GM12891 (cell line): Measurements from ENCODE around the gene FAM118B.

ENCODE experiments used
- DNase-seq: peaks from one replicate; pipeline ENCODE4 v3.0.0; 2011; ENCODE audit warnings: low spot score; ENCODE audit not compliant: insufficient read length
- FAIRE-seq: peaks from 2 replicates; lab custom pipeline; 2011; peaks lifted over from hg19 to GRCh38; lab: Jason Lieb, UNC
- PAX5 ChIP-seq: IDR thresholded peaks from 2 replicates; pipeline ENCODE4 v1.6.1; 2011; ENCODE audit warnings: low read length, moderate library complexity, mild to moderate bottlenecking; ENCODE audit not compliant: insufficient read depth, severe bottlenecking
- POLR2A ChIP-seq: IDR thresholded peaks from 2 replicates; pipeline ENCODE4 v1.6.1; 2011; ENCODE audit warnings: low read depth, low read length, control low read depth
- POLR2AphosphoS5 ChIP-seq: IDR thresholded peaks from 2 replicates; pipeline ENCODE4 v1.6.1; 2011; ENCODE audit warnings: low read depth, low read length, control low read depth
- POU2F2 ChIP-seq: IDR thresholded peaks from 2 replicates; pipeline ENCODE4 v1.6.1; 2011; ENCODE audit warnings: low read depth, mild to moderate bottlenecking, control low read depth, low read length, moderate library complexity
- SPI1 ChIP-seq: IDR thresholded peaks from 2 replicates; pipeline ENCODE4 v1.6.1; 2011; ENCODE audit warnings: low read depth, low read length, control low read depth
- TAF1 ChIP-seq: IDR thresholded peaks from 2 replicates; pipeline ENCODE4 v1.6.1; 2011; ENCODE audit warnings: low read depth, low read length, control low read depth

FAM118B gene

GRCh38 chr11:126167488-126167887 is 44.1 kb upstream of the FAM118B start:
- FAIRE-seq (no peak), DNase-seq (no peak)
- no peak for TF ChIP-seq POU2F2
- TF ChIP-seq POLR2A, result no peak

- FAIRE-seq (no peak), DNase-seq (no peak)
- TF ChIP-seq POU2F2, result no peak
- TF ChIP-seq SPI1, result no peak
- TF ChIP-seq PAX5, result no peak
- TF ChIP-seq POLR2A, result no peak
- TF ChIP-seq TAF1, result no peak
- no peak for TF ChIP-seq POLR2AphosphoS5
Measured at GRCh38 chr11:126169291-126169690, 42.3 kb upstream of the FAM118B start.

- TF ChIP-seq POLR2AphosphoS5 (no peak), SPI1 (no peak), PAX5 (no peak), TAF1 (no peak)
- FAIRE-seq, result no peak
- no peak for DNase-seq
Measured at GRCh38 chr11:126172596-126173038, 39.0 kb upstream of the FAM118B start.

DNA sequence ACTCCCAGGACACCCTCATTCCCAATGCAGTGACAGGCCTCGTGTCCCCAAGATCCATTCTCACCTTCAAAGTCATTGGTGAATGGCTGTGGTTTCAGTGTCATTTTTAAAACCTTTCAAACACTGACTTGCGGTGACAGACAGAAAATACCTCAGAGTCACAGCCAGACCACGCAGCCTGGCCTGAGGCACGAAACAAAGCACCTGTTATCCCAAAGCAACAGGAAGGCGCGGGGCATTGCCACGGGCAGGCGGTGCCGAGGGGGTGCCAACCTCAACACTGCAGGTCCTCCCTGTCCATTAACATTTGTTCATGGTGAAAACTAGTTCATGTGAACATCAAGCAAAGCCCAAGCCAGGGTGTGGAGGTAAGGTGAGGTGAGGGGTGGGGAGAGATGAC is 38.3 kb upstream of the FAM118B start:
- FAIRE-seq (no peak), DNase-seq (no peak)
- TF ChIP-seq TAF1, result no peak
- no peak for TF ChIP-seq SPI1
- no peak for TF ChIP-seq POLR2A
- TF ChIP-seq POLR2AphosphoS5, result no peak
- TF ChIP-seq POU2F2, result no peak
- TF ChIP-seq PAX5, result no peak

GRCh38 chr11:126174816-126175215 is 36.8 kb upstream of the FAM118B start:
- DNase-seq (no peak), FAIRE-seq (no peak)
- no peak for TF ChIP-seq SPI1
- no peak for TF ChIP-seq POLR2A
- no peak for TF ChIP-seq TAF1
- no peak for TF ChIP-seq POLR2AphosphoS5
- TF ChIP-seq POU2F2, result no peak
- TF ChIP-seq PAX5, result no peak

GRCh38 chr11:126175393-126175792 is 36.2 kb upstream of the FAM118B start:
- DNase-seq, result no peak

GRCh38 chr11:126176853-126177470 is 34.6 kb upstream of the FAM118B start:
- TF ChIP-seq POU2F2 (no peak), TAF1 (no peak), POLR2AphosphoS5 (no peak), POLR2A (no peak), PAX5 (no peak), SPI1 (no peak)
- DNase-seq, result no peak
- no peak for FAIRE-seq

More at GRCh38 chr11:126175393-126175792, 36.2 kb upstream of the FAM118B start:
- no peak for FAIRE-seq
- TF ChIP-seq POU2F2, result no peak
- no peak for TF ChIP-seq POLR2AphosphoS5
- no peak for TF ChIP-seq POLR2A
- TF ChIP-seq SPI1, result no peak

GRCh38 chr11:126181939-126182730 is 29.4 kb upstream of the FAM118B start:
- FAIRE-seq, result no peak
- no peak for TF ChIP-seq POLR2AphosphoS5
- no peak for DNase-seq

DNA sequence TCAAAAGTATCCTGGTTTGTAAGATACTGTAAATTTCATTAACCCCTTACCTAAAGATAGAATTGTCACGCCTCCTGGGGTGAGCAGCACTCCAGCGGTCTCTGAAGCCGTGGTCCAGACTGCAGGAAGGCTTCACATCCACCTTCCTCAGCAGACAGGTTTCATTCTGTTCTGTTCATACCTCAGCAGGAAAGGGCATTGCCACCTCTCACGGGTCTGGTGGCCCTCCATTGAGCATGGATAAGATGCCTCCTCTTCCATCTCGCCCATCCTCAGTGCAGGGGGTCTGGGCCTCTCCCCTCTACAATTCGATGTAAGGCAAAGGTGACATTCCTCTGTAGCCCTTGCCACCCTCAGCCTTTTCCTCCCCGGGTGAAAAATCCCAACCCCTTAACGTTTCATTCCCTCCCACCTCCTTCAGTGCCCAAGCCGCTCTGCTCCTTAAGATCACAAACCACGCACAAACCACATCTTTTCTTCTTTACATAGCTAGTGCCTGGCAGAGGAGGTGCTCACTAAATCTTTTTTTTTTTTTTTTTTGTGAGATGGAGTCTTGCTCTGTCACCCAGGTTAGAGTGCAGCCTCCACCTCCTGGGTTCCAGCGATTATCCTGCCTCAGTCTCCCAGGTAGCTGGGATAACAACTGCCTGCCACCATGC is 28.7 kb upstream of the FAM118B start:
- TF ChIP-seq PAX5 (no peak), POU2F2 (no peak), SPI1 (no peak), POLR2A (no peak), POLR2AphosphoS5 (no peak), TAF1 (no peak)
- FAIRE-seq (no peak), DNase-seq (no peak)
